Transverse colon (tissue), 4 donors: Measurements from ENCODE around the gene CPXM2. TPM values are rescaled to one million over a fixed set of nuclear protein-coding genes. Genes with fewer than 3 reads are reported as not detected.

Experiments
- DNase-seq: peaks from one replicate; pipeline ENCODE4 v3.0.0-alpha.2; 2019
- H3K27ac ChIP-seq, 4 donors: fragments of 200-600 bp; sonication (generic); 2 replicates each; pipeline ENCODE4 v1.5.1; 2016 to 2018; ENCODE audit warnings: inconsistent platforms in 4 of 4
- H3K27me3 ChIP-seq: fragments of 200-600 bp; sonication (generic); 2 replicates; pipeline ENCODE4 v1.5.1; 2017; ENCODE audit warnings: inconsistent platforms
- H3K36me3 ChIP-seq, 4 donors: fragments of 200-600 bp; sonication (generic); 2 replicates each; pipeline ENCODE4 v1.5.1; 2017 to 2019; ENCODE audit warnings: inconsistent platforms in 4 of 4
- H3K4me1 ChIP-seq, 4 donors: fragments of 200-600 bp; sonication (generic); 2 replicates each; pipeline ENCODE4 v1.5.1; 2017 to 2020; ENCODE audit warnings: inconsistent platforms in 4 of 4
- H3K4me3 ChIP-seq, 4 donors: fragments of 200-600 bp; sonication (generic); 1 replicate in 1 of 4; 2 replicates in 3 of 4; pipeline versions ENCODE4 v1.5.1 to v1.6.1; 2017 to 2019; ENCODE audit warnings: inconsistent platforms in 4 of 4
- H3K9me3 ChIP-seq, 2 donors: fragments of 200-600 bp; sonication (generic); 2 replicates each; pipeline ENCODE4 v1.5.1; 2017 to 2019; ENCODE audit warnings: inconsistent platforms in 2 of 2
- EP300 ChIP-seq: sonication (generic); formaldehyde crosslinking; IDR thresholded peaks from one replicate; pipeline ENCODE4 v1.6.1; 2017; ENCODE audit warnings: antibody characterized with exemption, low read depth
- POLR2A ChIP-seq: fragments of 450-650 bp; IDR thresholded peaks from one replicate; pipeline ENCODE4 v1.6.1; 2016; ENCODE audit warnings: antibody characterized with exemption, mild to moderate bottlenecking, moderate library complexity
- POLR2AphosphoS5 ChIP-seq, 3 donors: sonication (generic); formaldehyde crosslinking; IDR thresholded peaks; one replicate each; pipeline ENCODE4 v1.6.1; 2016; ENCODE audit warnings: antibody characterized with exemption in 3 of 3
- WGBS, 2 donors: methylation state at CpG; one replicate each; pipeline ENCODE4 v1.1.5; 2018; ENCODE audit warnings: low coverage in 1 of 2; 5-methylcytosine and 5-hydroxymethylcytosine counted together
- in situ Hi-C, 4 donors: fragments of 200-750 bp; cut with MboI; loops; one replicate each; pipeline versions ENCODE4 v1.15.0 to v1.15.1; 2017; ENCODE audit warnings: low sequenced_read_pairs in 3 of 4, low pct_ligation_motif_present in 1 of 4, low pct_unique_long_range_greater_than_20kb in 1 of 4
- intact Hi-C: fragments of 100-400 bp; cut with DNase I; formaldehyde crosslinking; loops from one replicate; pipeline ENCODE4 v1.15.1; 2023; ENCODE audit warnings: low total_unique reads
- total RNA-seq, 4 donors: library from RNA; depleted of rRNA; stranded (reverse); fragments of >200 nt; gene quantifications; one replicate each; pipeline ENCODE4 v1.1.0, GENCODE V29; 2016
- TF ChIP-seq, protein P1 (sequence below), 5 experiments: fragments of 200-600 bp in 3 of 5; fragments of 450-650 bp in 2 of 5; sonication (generic) in 3 of 5; IDR thresholded peaks; 1 replicate in 2 of 5; 2 replicates in 3 of 5; pipeline ENCODE4 v1.5.1; 2016 to 2017; ENCODE audit warnings: antibody characterized with exemption in 5 of 5, inconsistent platforms in 3 of 5, mild to moderate bottlenecking in 2 of 5, moderate library complexity in 1 of 5

The CPXM2 gene
- total RNA-seq, 4 donors from 2014 or later: 7.8 to 19.1 (median 13.0) TPM

GRCh38 chr10:123863183-123863575 is 28.4 kb downstream of the CPXM2 start:
- TF ChIP-seq POLR2A (no peak), POLR2AphosphoS5 (IDR thresholded peaks at IDR 0.05) (no peak), EP300 (no peak)
- TF ChIP-seq, protein P1, sequence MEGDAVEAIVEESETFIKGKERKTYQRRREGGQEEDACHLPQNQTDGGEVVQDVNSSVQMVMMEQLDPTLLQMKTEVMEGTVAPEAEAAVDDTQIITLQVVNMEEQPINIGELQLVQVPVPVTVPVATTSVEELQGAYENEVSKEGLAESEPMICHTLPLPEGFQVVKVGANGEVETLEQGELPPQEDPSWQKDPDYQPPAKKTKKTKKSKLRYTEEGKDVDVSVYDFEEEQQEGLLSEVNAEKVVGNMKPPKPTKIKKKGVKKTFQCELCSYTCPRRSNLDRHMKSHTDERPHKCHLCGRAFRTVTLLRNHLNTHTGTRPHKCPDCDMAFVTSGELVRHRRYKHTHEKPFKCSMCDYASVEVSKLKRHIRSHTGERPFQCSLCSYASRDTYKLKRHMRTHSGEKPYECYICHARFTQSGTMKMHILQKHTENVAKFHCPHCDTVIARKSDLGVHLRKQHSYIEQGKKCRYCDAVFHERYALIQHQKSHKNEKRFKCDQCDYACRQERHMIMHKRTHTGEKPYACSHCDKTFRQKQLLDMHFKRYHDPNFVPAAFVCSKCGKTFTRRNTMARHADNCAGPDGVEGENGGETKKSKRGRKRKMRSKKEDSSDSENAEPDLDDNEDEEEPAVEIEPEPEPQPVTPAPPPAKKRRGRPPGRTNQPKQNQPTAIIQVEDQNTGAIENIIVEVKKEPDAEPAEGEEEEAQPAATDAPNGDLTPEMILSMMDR (IDR thresholded peaks at IDR 0.05): no peak
- 82% methylated on average over 8 of the region's 8 CpGs; no CpG with 5 or more reads in 1 of the 2 donors for WGBS, 2 donors
- no peak overlapping the region for H3K4me3 ChIP-seq
- intact Hi-C loops: no loop called here
- H3K36me3 ChIP-seq: no peaks in the 10 kb centered on the region
- in situ Hi-C loops: no loop called here
- no peaks in the 10 kb centered on the region for H3K27me3 ChIP-seq
- DNase-seq: no peak
- H3K27ac ChIP-seq: peak overlapping the region; percentile 72 to 87 (median 84)
- H3K4me1 ChIP-seq: peaks cover 0 to 16% (median 11%) of the 10 kb centered on the region in 4 donors
- no peaks in the 10 kb centered on the region for H3K9me3 ChIP-seq

GRCh38 chr10:123862421-123863182 is 29.0 kb downstream of the CPXM2 start:
- H3K27ac ChIP-seq: peak overlapping the region; percentile 72 to 87 (median 84)
- no peaks in the 10 kb centered on the region for H3K36me3 ChIP-seq
- no peaks in the 10 kb centered on the region for H3K27me3 ChIP-seq
- 81 to 90% methylated on average over 7 to 9 of the region's 9 CpGs for WGBS, 2 donors
- peaks cover 0 to 11% (median 10%) of the 10 kb centered on the region in 4 donors for H3K4me1 ChIP-seq
- TF ChIP-seq POLR2AphosphoS5 (IDR thresholded peaks at IDR 0.05) (no peak), POLR2A (no peak), EP300 (no peak)
- TF ChIP-seq, protein P1 (IDR thresholded peaks at IDR 0.05): no peak
- H3K4me3 ChIP-seq: no peak overlapping the region
- no peaks in the 10 kb centered on the region for H3K9me3 ChIP-seq
- in situ Hi-C loops: no loop called here
- intact Hi-C loops: no loop called here
- DNase-seq: no peak

GRCh38 chr10:123860856-123861255 is 30.8 kb downstream of the CPXM2 start:
- H3K27ac ChIP-seq: peak overlapping the region; percentile 11 to 87 (median 84)
- no peak overlapping the region for H3K4me3 ChIP-seq
- H3K36me3 ChIP-seq: no peaks in the 10 kb centered on the region
- peaks cover 0 to 9% (median 3%) of the 10 kb centered on the region in 4 donors for H3K4me1 ChIP-seq
- no peaks in the 10 kb centered on the region for H3K27me3 ChIP-seq
- intact Hi-C loops (no loop called here), in situ Hi-C loops (no loop called here)
- no peak for DNase-seq
- TF ChIP-seq EP300 (no peak), POLR2AphosphoS5 (IDR thresholded peaks at IDR 0.05) (no peak), POLR2A (no peak)
- TF ChIP-seq, protein P1 (IDR thresholded peaks at IDR 0.05): no peak
- no peaks in the 10 kb centered on the region for H3K9me3 ChIP-seq
- WGBS, 2 donors: 69 to 92% methylated on average over 5 to 7 of the region's 7 CpGs

DNA sequence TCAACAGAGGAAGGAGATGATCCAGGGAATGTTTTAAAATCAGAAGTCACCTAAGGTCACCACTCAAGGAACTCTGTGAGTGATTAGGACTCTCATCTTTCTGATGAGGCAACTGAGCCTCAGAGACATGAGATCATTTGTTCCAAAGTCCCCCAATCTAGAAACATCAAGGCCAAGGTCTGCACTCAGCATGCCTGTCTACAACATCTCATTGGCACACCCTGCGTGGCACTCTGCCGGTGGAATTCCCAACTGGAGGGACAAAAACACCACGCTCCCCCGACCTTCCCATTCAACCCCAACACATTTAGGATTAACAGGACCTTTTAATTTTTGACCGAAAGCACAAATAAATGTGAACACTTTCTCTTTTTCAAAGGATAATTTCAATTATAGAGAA is 31.4 kb downstream of the CPXM2 start:
- DNase-seq: no peak
- H3K27me3 ChIP-seq: no peaks in the 10 kb centered on the region
- in situ Hi-C loops (no loop called here), intact Hi-C loops (no loop called here)
- WGBS, 2 donors: 90% methylated on average over 5 of the region's 5 CpGs; no CpG with 5 or more reads in 1 of the 2 donors
- H3K4me1 ChIP-seq: peaks cover 0 to 9% (median 7%) of the 10 kb centered on the region in 4 donors
- H3K27ac ChIP-seq: peak overlapping the region; percentile 11 to 87 (median 84)
- H3K4me3 ChIP-seq: no peak overlapping the region
- H3K9me3 ChIP-seq: no peaks in the 10 kb centered on the region
- H3K36me3 ChIP-seq: no peaks in the 10 kb centered on the region
- no peak for TF ChIP-seq POLR2A
- TF ChIP-seq, protein P1 (IDR thresholded peaks at IDR 0.05): no peak
- no peak for TF ChIP-seq POLR2AphosphoS5 (IDR thresholded peaks at IDR 0.05)
- no peak for TF ChIP-seq EP300
